Measurements from ENCODE around the gene PTGFRN. TPM values are rescaled to one million over a fixed set of nuclear protein-coding genes. Genes with fewer than 3 reads are reported as not detected.
A peak's percentile ranks its signal among the peaks of the same experiment; 100 is the strongest.
"Not testable (repeated sequence)": the region's sequence is repeated elsewhere in the genome, so short reads cannot be mapped to it uniquely, and the experiment has no call there.

The PTGFRN gene
- 35.9 and 36.5 TPM in 2 replicates for total RNA-seq (2014; rRNA removed; shearing (Covaris generic))
- 13.5 and 21.7 TPM in 2 replicates for polyA plus RNA-seq (2014; cell fraction: nucleus; rRNA removed)

DNA sequence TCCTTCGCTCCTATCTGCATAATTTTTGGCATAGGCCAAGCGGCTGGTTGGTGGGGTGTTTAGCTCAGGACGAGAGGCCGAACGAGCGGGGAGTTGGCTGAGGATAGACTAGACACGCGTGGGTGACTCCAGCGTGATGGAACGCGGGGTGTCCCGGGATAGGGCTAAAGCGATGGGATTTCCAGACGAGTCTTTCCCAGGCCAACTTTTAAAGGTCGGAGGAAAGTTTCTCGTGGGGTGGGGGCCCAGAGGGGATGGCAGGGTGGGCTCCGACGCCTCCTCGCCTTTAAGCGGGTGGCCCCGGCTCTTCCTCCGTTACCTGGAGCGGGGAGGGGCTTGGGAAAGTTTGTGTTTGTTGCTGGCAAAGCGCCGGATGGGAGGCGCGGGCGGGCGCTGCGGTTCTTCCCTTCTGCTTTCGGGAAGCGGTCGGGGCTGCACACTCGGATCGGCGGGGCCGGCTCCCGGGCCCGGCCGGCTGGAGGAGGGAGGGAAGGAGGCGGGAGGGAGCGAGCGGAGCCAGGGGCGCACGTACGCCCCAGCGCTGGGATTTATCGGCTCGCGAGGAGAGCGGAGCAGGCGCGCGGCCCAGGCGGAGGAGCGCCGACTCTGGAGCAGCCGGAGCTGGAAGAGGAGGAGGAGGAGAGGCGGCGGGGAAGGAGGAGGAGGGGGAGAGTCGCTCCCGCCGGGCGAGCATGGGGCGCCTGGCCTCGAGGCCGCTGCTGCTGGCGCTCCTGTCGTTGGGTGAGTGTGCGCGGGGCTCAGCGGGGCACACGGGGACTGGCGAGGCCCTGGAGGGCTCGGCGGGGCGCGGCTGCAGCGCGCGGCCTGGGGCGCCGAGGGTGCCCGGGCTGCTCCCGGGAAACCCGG is at the start of gene PTGFRN:
TSS of gene PTGFRN (plus strand) at position 405 of the 867 bp plus-strand sequence. CDS start at position 693, 288 bp downstream.
- DNase-seq (ENCODE audit: extremely low read depth, low read depth), result no peak

- DNase-seq (ENCODE audit: extremely low read depth, low read depth), result not testable (repeated sequence)
These were observed 49.5 kb upstream of the PTGFRN start for GRCh38 chr1:116860167-116860566.

DNA sequence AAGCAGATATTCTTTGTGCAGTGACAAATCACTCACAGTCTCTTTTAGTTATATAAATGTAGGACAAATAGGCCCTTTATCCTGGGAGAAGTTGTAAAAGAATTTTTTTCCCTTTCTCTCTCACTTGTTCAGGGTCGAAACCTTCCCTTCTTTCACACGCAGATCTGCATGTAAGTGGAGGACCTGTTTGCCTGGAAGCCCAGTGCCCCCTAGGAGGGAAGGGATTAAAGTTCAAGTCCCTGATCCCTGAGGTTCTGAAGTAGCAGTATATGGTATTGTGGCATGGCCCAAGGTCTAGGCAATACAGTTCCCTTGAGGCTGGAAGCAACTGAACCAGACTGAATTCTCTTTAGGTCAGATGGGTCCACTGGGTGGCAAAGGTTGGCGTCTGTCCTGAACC is 48.6 kb upstream of the PTGFRN start:
- DNase-seq (ENCODE audit: extremely low read depth, low read depth), result no peak

- DNase-seq (ENCODE audit: extremely low read depth, low read depth), result not testable (repeated sequence)
These were observed 46.7 kb upstream of the PTGFRN start for GRCh38 chr1:116863031-116863430.

- not testable (repeated sequence) for DNase-seq (ENCODE audit: extremely low read depth, low read depth)
These were observed 43.2 kb upstream of the PTGFRN start for GRCh38 chr1:116866478-116866877.

GRCh38 chr1:116868385-116868784 is 41.3 kb upstream of the PTGFRN start:
- no peak for DNase-seq (ENCODE audit: extremely low read depth, low read depth)

DNA sequence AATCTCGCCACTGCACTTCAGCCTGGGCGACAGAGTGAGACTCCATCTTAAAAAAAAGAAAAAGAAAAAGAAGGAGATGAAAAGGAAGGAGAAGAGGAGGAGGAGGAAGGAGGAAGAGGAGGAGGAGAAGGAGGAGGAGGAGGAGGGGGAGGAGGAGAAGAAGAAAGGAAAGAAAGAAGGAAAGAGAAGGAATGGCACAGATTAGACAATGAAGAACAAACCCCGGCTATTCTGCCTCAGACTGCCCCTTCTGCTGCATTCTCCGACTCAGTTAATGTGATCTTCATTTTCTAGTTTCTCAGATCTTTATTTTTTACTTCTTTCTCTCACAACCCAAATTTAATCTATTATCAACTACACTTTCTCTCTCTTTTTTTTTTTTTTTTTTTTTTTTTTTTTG is 40.1 kb upstream of the PTGFRN start:
- DNase-seq (ENCODE audit: extremely low read depth, low read depth), result no peak

- DNase-seq (ENCODE audit: extremely low read depth, low read depth), result no peak
These were observed 39.4 kb upstream of the PTGFRN start for GRCh38 chr1:116870300-116870699.

DNA sequence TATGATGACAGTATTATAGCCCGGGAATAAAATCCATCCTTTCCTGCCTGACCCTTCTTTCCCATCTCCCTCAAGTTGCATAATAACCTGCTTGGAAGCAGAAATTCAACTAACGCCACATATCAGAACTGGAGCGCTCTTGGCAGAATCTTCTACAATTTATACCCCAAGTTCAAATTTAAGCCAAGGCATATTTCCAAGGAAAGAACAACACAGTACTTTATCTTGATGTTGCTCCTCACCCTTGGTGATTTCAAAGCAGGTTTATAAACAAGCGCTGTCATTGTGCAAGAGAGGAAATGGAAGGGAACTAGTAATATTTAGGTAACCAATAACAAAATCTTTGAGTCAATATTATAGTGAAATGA is 38.0 kb upstream of the PTGFRN start:
- no peak for DNase-seq (ENCODE audit: extremely low read depth, low read depth)

- DNase-seq (ENCODE audit: extremely low read depth, low read depth), result no peak
These were observed 35.9 kb upstream of the PTGFRN start for GRCh38 chr1:116873680-116874271.

GRCh38 chr1:116874733-116875249 is 34.9 kb upstream of the PTGFRN start:
- no peak for DNase-seq (ENCODE audit: extremely low read depth, low read depth)

DNA sequence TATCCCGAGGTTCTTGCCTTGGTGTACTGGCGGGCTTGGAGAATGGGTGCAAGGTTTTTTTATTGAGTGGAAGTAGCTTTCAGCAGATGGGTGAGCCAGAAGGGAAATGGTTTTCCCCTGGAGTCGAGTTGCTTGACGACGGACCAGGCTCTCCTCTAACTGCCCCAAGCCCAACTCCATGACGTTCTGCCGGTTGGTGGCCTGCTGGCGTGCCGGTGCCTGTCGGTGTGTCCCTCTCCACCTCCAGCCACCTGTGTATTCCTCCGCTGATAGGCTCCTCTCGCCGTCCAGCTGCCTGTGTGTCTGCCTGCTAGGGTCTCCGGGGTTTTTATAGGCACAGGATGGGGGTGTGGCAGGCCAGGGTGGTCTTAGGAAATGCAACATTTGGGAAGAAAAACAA is 34.3 kb upstream of the PTGFRN start:
- no peak for DNase-seq (ENCODE audit: extremely low read depth, low read depth)

DNA sequence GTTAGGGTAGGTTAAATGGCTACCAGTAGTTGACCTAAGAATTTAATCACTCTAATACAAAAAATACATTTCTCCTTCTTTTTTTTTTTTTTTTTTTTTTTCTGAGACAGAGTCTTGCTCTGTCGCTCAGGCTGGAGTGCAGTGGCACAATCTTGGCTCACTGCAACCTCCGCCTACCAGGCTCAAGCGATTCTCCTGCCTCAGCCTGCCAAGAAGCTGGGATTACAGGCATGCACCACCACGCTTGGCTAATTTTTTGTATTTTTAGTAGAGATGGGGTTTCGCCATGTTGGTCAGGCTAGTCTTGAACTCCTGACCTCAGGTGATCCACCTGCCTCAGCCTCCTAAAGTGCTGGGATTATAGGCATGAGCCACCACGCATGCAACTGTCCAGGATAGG is 33.8 kb upstream of the PTGFRN start:
- not testable (repeated sequence) for DNase-seq (ENCODE audit: extremely low read depth, low read depth)

GRCh38 chr1:116877141-116877818 is 32.4 kb upstream of the PTGFRN start:
- DNase-seq (ENCODE audit: extremely low read depth, low read depth), result no peak

DNA sequence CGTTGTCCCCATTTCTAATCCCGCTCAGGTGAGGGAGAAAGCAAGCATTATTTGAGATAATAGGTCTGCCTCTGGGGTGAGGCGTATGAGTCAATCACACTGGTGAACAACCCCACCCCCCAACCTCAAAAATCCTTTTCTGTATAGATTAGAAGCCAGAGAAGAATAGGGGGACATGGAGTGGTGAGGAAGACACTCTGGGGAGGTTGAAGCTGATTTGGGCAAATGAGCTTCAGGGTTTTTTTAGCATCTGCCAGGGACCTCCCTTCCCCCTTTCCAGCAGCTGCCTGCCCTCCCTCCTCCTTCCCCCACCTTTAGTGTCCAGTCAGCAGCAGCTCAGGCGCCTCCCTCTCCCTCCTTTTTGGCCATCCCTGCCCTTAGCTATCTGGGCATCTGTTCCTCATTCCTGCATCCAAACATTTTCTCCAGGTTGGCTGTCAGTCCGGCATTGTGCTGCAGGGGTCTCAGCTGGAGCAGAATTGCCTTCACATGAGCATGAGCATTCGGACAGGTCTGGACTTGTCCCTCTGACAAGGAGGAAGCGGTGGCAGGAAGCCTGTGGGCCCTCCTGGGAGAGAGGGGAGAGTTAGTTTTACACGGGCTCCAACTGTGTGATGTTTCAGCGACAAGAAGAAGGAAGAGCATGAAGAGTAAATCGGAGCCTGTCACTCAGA is 30.8 kb upstream of the PTGFRN start:
- no peak for DNase-seq (ENCODE audit: extremely low read depth, low read depth)

DNA sequence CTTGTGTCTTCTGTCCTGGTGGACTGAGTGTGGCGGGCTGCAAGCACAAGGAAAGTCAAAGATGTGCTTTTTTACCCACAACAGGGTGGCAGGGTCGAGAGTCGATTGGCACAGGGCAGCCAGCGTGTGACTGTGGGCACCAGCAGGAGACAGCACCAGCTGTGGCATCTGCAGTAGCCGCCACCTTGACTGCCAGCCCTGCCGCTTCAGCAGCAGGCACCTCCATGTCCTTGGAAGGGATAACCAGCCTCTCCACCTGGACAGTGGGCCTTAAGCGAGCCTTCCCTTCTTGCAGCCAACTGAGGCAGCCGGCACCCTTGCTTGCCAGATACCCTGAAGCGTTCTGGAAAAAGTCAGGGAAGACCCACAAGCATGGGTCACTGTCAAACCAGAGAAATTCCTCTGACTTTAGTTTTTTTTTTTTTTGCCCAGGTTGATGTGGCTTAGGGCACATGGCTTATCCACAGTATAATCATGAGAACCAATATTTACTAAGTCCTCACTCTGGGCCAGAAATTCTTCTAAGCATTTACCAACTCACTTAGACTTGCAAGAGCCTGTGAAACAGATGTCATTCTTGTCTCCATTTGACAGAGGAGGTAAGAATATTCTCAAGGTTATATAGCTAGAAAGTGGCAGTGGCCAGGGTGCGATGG is 30.1 kb upstream of the PTGFRN start:
- DNase-seq (ENCODE audit: extremely low read depth, low read depth), result no peak

DNA sequence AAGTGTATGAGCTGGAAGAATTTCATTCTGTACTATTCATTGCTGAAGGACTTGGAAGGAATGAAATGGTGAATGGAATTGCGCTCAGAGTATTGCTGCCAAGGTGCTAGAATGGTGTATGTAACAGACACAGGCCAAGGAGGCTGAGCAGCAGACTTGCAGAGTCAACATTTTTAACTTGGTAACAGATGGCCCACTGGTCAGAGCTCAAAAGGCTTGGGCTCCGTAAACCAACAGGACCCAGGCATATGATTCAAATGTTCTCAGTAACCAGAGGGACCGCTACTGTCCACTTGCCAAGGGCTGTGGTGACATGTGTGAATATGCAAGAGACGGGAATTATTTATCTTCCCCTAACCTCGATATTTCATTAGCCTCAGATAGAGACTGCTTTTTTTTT is 28.8 kb upstream of the PTGFRN start:
- DNase-seq (ENCODE audit: extremely low read depth, low read depth), result no peak

GRCh38 chr1:116881879-116882520 is 27.7 kb upstream of the PTGFRN start:
- DNase-seq (ENCODE audit: extremely low read depth, low read depth), result peak; percentile 16

DNA sequence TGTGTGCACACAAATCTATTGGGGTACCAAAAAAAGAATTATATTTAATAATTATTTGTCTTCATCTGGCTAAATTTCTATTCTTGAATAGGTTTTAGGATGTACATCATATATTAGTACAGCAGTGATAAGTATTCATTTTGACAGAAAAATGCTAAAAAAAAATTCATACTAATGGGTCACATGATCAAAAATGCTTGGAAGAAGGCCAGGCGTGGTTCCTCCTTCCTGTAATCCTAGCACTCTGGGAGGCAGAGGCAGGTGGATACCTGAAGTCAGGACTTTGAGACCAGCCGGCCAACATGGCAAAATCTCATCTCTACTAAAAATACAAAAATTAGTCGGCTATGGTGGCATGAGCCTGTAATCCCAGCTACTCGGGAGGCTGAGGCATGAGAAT is 26.9 kb upstream of the PTGFRN start:
- no peak for DNase-seq (ENCODE audit: extremely low read depth, low read depth)

All from NCI-H460 (cell line).